Measurements from ENCODE around the gene ZNF385B.

DNA sequence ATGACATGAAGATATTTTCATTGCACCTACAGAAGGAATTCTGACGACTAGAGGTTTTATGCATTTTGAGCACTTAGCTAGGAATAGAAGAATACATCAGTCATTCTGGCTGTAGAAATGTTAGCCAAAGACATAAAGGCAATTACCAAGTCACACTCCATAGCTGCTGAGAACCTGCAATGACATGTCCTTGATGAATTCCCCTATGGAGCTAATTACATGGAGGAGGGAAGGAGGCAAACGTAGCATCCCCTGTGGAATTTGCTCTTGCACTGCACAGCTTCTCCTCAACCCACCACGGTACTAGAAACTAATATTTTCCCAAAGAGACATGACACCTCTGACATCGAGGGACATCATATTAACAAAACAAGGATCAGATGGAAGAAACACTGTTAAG, 422.8 kb downstream of the ZNF385B start:
- TF ChIP-seq, protein P1, sequence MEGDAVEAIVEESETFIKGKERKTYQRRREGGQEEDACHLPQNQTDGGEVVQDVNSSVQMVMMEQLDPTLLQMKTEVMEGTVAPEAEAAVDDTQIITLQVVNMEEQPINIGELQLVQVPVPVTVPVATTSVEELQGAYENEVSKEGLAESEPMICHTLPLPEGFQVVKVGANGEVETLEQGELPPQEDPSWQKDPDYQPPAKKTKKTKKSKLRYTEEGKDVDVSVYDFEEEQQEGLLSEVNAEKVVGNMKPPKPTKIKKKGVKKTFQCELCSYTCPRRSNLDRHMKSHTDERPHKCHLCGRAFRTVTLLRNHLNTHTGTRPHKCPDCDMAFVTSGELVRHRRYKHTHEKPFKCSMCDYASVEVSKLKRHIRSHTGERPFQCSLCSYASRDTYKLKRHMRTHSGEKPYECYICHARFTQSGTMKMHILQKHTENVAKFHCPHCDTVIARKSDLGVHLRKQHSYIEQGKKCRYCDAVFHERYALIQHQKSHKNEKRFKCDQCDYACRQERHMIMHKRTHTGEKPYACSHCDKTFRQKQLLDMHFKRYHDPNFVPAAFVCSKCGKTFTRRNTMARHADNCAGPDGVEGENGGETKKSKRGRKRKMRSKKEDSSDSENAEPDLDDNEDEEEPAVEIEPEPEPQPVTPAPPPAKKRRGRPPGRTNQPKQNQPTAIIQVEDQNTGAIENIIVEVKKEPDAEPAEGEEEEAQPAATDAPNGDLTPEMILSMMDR (conservative IDR thresholded peaks at IDR 0.05; ENCODE audit: low read length) = no peak
- no peak for TF ChIP-seq EZH2phosphoT487 (IDR thresholded peaks at IDR 0.05; ENCODE audit: borderline replicate concordance, low read depth, low read length)

All from OCI-LY7 (cell line).